Pancreas (tissue), 10 donors: ENCODE data around the gene AGAP3. TPM values are rescaled to one million over a fixed set of nuclear protein-coding genes. Genes with fewer than 3 reads are reported as not detected.

Experiments
- ATAC-seq, 4 donors: fragments of 200-7000 bp; cut with Tn5 transposase; one replicate each; pipeline versions ENCODE4 v1.8.0 to v1.9.1; 2020; ENCODE audit warnings: mild to moderate bottlenecking in 4 of 4, moderate library complexity in 4 of 4
- DNase-seq, 6 donors: peaks; one replicate each; pipeline ENCODE4 v3.0.0-alpha.2; 2020
- FAIRE-seq: peaks from 2 replicates; lab custom pipeline; 2012; peaks lifted over from hg19 to GRCh38; lab: Jason Lieb, UNC
- H3K27ac ChIP-seq, 4 donors: fragments of 200-600 bp; sonication (generic); 1 replicate in 3 of 4; 2 replicates in 1 of 4; pipeline versions ENCODE4 v1.5.0 to v1.8.0; 2020
- H3K27me3 ChIP-seq, 4 donors: fragments of 200-600 bp; one replicate each; pipeline ENCODE4 v1.8.0; 2021
- H3K36me3 ChIP-seq, 3 donors: fragments of 200-600 bp; sonication (generic) in 1 of 3; one replicate each; pipeline versions ENCODE4 v1.5.0 to v1.8.0; 2020 to 2021
- H3K4me1 ChIP-seq, 3 donors: fragments of 200-600 bp; one replicate each; pipeline ENCODE4 v1.8.0; 2021
- H3K4me3 ChIP-seq, 4 donors: fragments of 200-600 bp; sonication (generic) in 2 of 4; one replicate each; pipeline versions ENCODE4 v1.5.0 to v1.8.0; 2020 to 2021
- H3K9me3 ChIP-seq, 4 donors: fragments of 200-600 bp; one replicate each; pipeline ENCODE4 v1.8.0; 2021
- CTCF ChIP-seq, 4 donors: fragments of 200-600 bp; sonication (generic) in 3 of 4; IDR thresholded peaks; one replicate each; pipeline versions ENCODE4 v1.5.0 to v1.8.0; 2021; ENCODE audit warnings: antibody characterized with exemption in 4 of 4
- WGBS, 2 donors: extraction: QIAGEN DNeasy Blood & Tissue Kit; methylation state at CpG; one replicate each; pipeline ENCODE4 v1.1.7; 2013; 5-methylcytosine and 5-hydroxymethylcytosine counted together
- intact Hi-C, 3 donors: fragments of 100-400 bp; cut with DNase I; formaldehyde crosslinking; loops; one replicate each; pipeline versions ENCODE4 v1.11.1 to v1.14.2; 2022
- polyA plus RNA-seq, 2 donors: library from polyadenylated mRNA; stranded (reverse); fragments of 200-250 nt; gene quantifications; one replicate each; pipeline ENCODE4 v1.2.3, GENCODE V29; 2013
- total RNA-seq, 6 donors: library from RNA; stranded (reverse); fragmentation: NEBNext Ultra II Directional in 4 of 6; extraction: Animal tissue kit (Norgen Biotek cat#: 25700) in 4 of 6; gene quantifications; one replicate each; pipeline versions ENCODE4 v1.2.1 to v1.2.4, GENCODE V29; 2021 to 2023
- donor health status: healthy with polysubstance abuse.
- donor health status: DM: no; HTN: no; CAD: no; lungs with moderate emphysema.
- donor health status: DM: no; HTN: no; CAD: no.
- donor health status: control.
- donor health status: control.
- donor health status: Bipolar disorder and iron deficiency.
- donor health status: DM: yes; HTN: yes; CAD: no.
- donor health status: DM: no; HTN: no; CAD: no.
- donor health status: DM: no; HTN: no; CAD: no.
- donor health status: DM: yes; HTN: yes; CAD: no.

The AGAP3 gene
- total and polyA plus RNA-seq, 8 donors: 41.5 to 93.9 (median 58.4) TPM

GRCh38 chr7:151119902-151120301, 33.6 kb downstream of the AGAP3 start:
- H3K27me3 ChIP-seq: no peaks in the 10 kb centered on the region
- no peak overlapping the region for H3K27ac ChIP-seq
- intact Hi-C loops: loop anchor here in 1 of 3 donors (5.0 kb wide), 2 partner anchors 52 to 187 kb away; no protein-coding TSS in a partner anchor
- H3K4me1 ChIP-seq: no peaks in the 10 kb centered on the region
- ATAC-seq (no peak), DNase-seq (peak in 1 of 6 donors; percentile 70), FAIRE-seq (no peak)
- H3K4me3 ChIP-seq: no peak overlapping the region
- TF ChIP-seq CTCF (IDR thresholded peaks at IDR 0.05): no peak
- peaks cover 0 to 43% (median 19%) of the 10 kb centered on the region in 3 donors for H3K36me3 ChIP-seq
- 94 to 96% methylated on average over 25 to 27 of the region's 27 CpGs for WGBS, 2 donors
- H3K9me3 ChIP-seq: no peaks in the 10 kb centered on the region

GRCh38 chr7:151120896-151121295, 34.6 kb downstream of the AGAP3 start:
- Histone ChIP-seq H3K36me3 (peaks cover 0 to 43% (median 19%) of the 10 kb centered on the region in 3 donors), H3K27me3 (no peaks in the 10 kb centered on the region), H3K27ac (no peak overlapping the region), H3K4me3 (no peak overlapping the region), H3K9me3 (no peaks in the 10 kb centered on the region), H3K4me1 (no peaks in the 10 kb centered on the region)
- no peak for FAIRE-seq
- DNase-seq: peak in 1 of 6 donors; percentile 66
- intact Hi-C loops: loop anchor here in 1 of 3 donors (5.0 kb wide), 2 partner anchors 51 to 186 kb away; no protein-coding TSS in a partner anchor
- no peak for ATAC-seq
- 91 to 93% methylated on average over 22 of the region's 22 CpGs for WGBS, 2 donors
- no peak for TF ChIP-seq CTCF (IDR thresholded peaks at IDR 0.05)

- no peak for TF ChIP-seq CTCF (IDR thresholded peaks at IDR 0.05)
- FAIRE-seq (no peak), DNase-seq (peak in 1 of 6 donors; percentile 45), ATAC-seq (no peak)
- peaks cover 0 to 43% (median 19%) of the 10 kb centered on the region in 3 donors for H3K36me3 ChIP-seq
- no peaks in the 10 kb centered on the region for H3K27me3 ChIP-seq
- intact Hi-C loops: loop anchor here in 1 of 3 donors (5.0 kb wide), 2 partner anchors 51 to 186 kb away; no protein-coding TSS in a partner anchor
- no peaks in the 10 kb centered on the region for H3K9me3 ChIP-seq
- no peak overlapping the region for H3K27ac ChIP-seq
- no peaks in the 10 kb centered on the region for H3K4me1 ChIP-seq
- 86 to 88% methylated on average over 30 of the region's 30 CpGs for WGBS, 2 donors
- no peak overlapping the region for H3K4me3 ChIP-seq
Measured at GRCh38 chr7:151121380-151122170, 35.3 kb downstream of the AGAP3 start.

GRCh38 chr7:151122276-151122675, 36.0 kb downstream of the AGAP3 start:
- FAIRE-seq: no peak
- Histone ChIP-seq H3K4me3 (no peak overlapping the region), H3K4me1 (no peaks in the 10 kb centered on the region), H3K27ac (no peak overlapping the region), H3K27me3 (no peaks in the 10 kb centered on the region), H3K9me3 (no peaks in the 10 kb centered on the region), H3K36me3 (peaks cover 0 to 43% (median 19%) of the 10 kb centered on the region in 3 donors)
- no peak for TF ChIP-seq CTCF (IDR thresholded peaks at IDR 0.05)
- no peak for DNase-seq
- intact Hi-C loops: loop anchor here in 1 of 3 donors (5.0 kb wide), 2 partner anchors 50 to 185 kb away; no protein-coding TSS in a partner anchor
- no peak for ATAC-seq
- WGBS, 2 donors: 92 to 93% methylated on average over 24 of the region's 24 CpGs
